ENCODE results near the gene YRDC.

- no peak for TF ChIP-seq CTCF (IDR thresholded peaks at IDR 0.05)
- TF ChIP-seq POLR2A (IDR thresholded peaks at IDR 0.05): no peak
These were observed 46.4 kb upstream of the YRDC start for GRCh38 chr1:37854406-37854805.

Data from Peyer's patch (tissue), 4 donors.